ENCODE data around the gene SLC35F4. TPM values are rescaled to one million over a fixed set of nuclear protein-coding genes. Genes with fewer than 3 reads are reported as not detected.
A peak's percentile ranks its signal among the peaks of the same experiment; 100 is the strongest.

SLC35F4 gene
- total RNA-seq, 1 donor from 2014 or later: not detected

- Histone ChIP-seq H3K27ac (no peak overlapping the region), H3K4me1 (no peaks in the 10 kb centered on the region), H3K9me3 (no peaks in the 10 kb centered on the region), H3K4me3 (no peak overlapping the region), H3K27me3 (no peaks in the 10 kb centered on the region), H3K36me3 (no peaks in the 10 kb centered on the region)
- no peak for DNase-seq (ENCODE audit: low spot score in 2 of 2)
- intact Hi-C loops (cut with DNase I): no loop called here
- TF ChIP-seq CTCF (IDR thresholded peaks at IDR 0.05): no peak
Observed at GRCh38 chr14:57699947-57700346, 165.9 kb downstream of the SLC35F4 start.

- Histone ChIP-seq H3K9me3 (no peaks in the 10 kb centered on the region), H3K4me1 (no peaks in the 10 kb centered on the region), H3K27me3 (no peaks in the 10 kb centered on the region), H3K27ac (no peak overlapping the region), H3K36me3 (no peaks in the 10 kb centered on the region), H3K4me3 (no peak overlapping the region)
- no peak for DNase-seq (ENCODE audit: low spot score in 2 of 2)
- TF ChIP-seq CTCF (IDR thresholded peaks at IDR 0.05): peak in 1 of 3 experiments; percentile 20
- intact Hi-C loops (cut with DNase I): no loop called here
Observed at GRCh38 chr14:57692671-57693070, 173.2 kb downstream of the SLC35F4 start.

- no peak for TF ChIP-seq CTCF (IDR thresholded peaks at IDR 0.05)
- no peak for DNase-seq (ENCODE audit: low spot score in 2 of 2)
- Histone ChIP-seq H3K36me3 (no peaks in the 10 kb centered on the region), H3K9me3 (no peaks in the 10 kb centered on the region), H3K4me3 (no peak overlapping the region), H3K4me1 (peaks cover 0 to 6% of the 10 kb centered on the region in 2 donors), H3K27ac (no peak overlapping the region), H3K27me3 (no peaks in the 10 kb centered on the region)
- intact Hi-C loops (cut with DNase I): no loop called here
Observed at GRCh38 chr14:57687416-57687815, 178.5 kb downstream of the SLC35F4 start.

GRCh38 chr14:57686304-57686703 is 179.6 kb downstream of the SLC35F4 start:
- no peak for TF ChIP-seq CTCF (IDR thresholded peaks at IDR 0.05)
- Histone ChIP-seq H3K9me3 (no peaks in the 10 kb centered on the region), H3K27me3 (no peaks in the 10 kb centered on the region), H3K4me3 (no peak overlapping the region), H3K4me1 (peaks cover 0 to 6% of the 10 kb centered on the region in 2 donors), H3K27ac (peak overlapping the region; percentile 21 to 24), H3K36me3 (no peaks in the 10 kb centered on the region)
- intact Hi-C loops (cut with DNase I): no loop called here
- no peak for DNase-seq (ENCODE audit: low spot score in 2 of 2)

- H3K4me1 ChIP-seq: no peaks in the 10 kb centered on the region
- intact Hi-C loops (cut with DNase I): no loop called here
- no peaks in the 10 kb centered on the region for H3K27me3 ChIP-seq
Observed at GRCh38 chr14:57671021-57671420, 194.9 kb downstream of the SLC35F4 start.

More at GRCh38 chr14:57671021-57671420, 194.9 kb downstream of the SLC35F4 start:
- Histone ChIP-seq H3K27ac (no peak overlapping the region), H3K9me3 (no peaks in the 10 kb centered on the region), H3K4me3 (no peak overlapping the region), H3K36me3 (no peaks in the 10 kb centered on the region)
- no peak for DNase-seq (ENCODE audit: low spot score in 2 of 2)
- TF ChIP-seq CTCF (IDR thresholded peaks at IDR 0.05): no peak

All from ascending aorta (tissue), 2 donors.